GM12878 (cell line): Measurements from ENCODE around the gene PCSK5. TPM values are rescaled to one million over a fixed set of nuclear protein-coding genes. Genes with fewer than 3 reads are reported as not detected.

Source experiments
- ATAC-seq: fragments of 200-7000 bp; cut with Tn5 transposase; 3 replicates; pipeline ENCODE4 v1.9.1; 2020; ENCODE audit warnings: mild to moderate bottlenecking, moderate library complexity
- BruUV-seq: library from RNA; stranded (reverse); fragments of 400-500 nt; replicated peaks from 2 replicates; lab custom pipeline; 2021; lab: Mats Ljungman, UMichigan
- CTCF ChIA-PET: fragments of 300-600 bp; sonication (Branson Sonifier 250); formaldehyde crosslinking; extraction: SDS; loops from one replicate; lab custom pipeline; 2021; ENCODE audit warnings: inconsistent platforms; lab: Yijun Ruan, JAX
- POLR2A ChIA-PET: fragments of 350-600 bp; formaldehyde crosslinking; extraction: SDS; loops from one replicate; lab custom pipeline; 2021; ENCODE audit warnings: inconsistent platforms; lab: Charles Lee
- RAD21 ChIA-PET: fragments of 300-600 bp; sonication (Branson Sonifier 250); formaldehyde crosslinking; loops from one replicate; lab custom pipeline; 2023; ENCODE audit warnings: antibody characterized with exemption; ENCODE audit not compliant: unreplicated experiment; lab: Charles Lee
- SMC1A ChIA-PET: fragments of 300-600 bp; sonication (Branson Sonifier 250); formaldehyde crosslinking; loops from one replicate; lab custom pipeline; 2023; ENCODE audit not compliant: unreplicated experiment, uncharacterized antibody; lab: Charles Lee
- DNase-seq: peaks from one replicate; pipeline ENCODE4 v3.0.0-alpha.2; 2011; ENCODE audit warnings: low read depth, low spot score
- FAIRE-seq: peaks from 3 replicates; lab custom pipeline; 2011; peaks lifted over from hg19 to GRCh38; lab: Jason Lieb, UNC
- H2AFZ ChIP-seq: 2 replicates; pipeline ENCODE4 v1.6.0; 2011; ENCODE audit warnings: low read depth, low read length, control low read depth; ENCODE audit not compliant: control insufficient read depth
- H3K27ac ChIP-seq: 2 replicates; pipeline ENCODE4 v1.5.1; 2011; ENCODE audit warnings: control low read depth; ENCODE audit not compliant: control insufficient read depth, insufficient read depth
- H3K27me3 ChIP-seq, 2 experiments: replicated peaks in 1 of 2; 2 replicates each; pipeline versions ENCODE4 v1.6.0 to v1.6.1; 2011; ENCODE audit warnings: low read length in 1 of 2; ENCODE audit not compliant: control insufficient read depth in 2 of 2, insufficient read depth in 2 of 2
- H3K36me3 ChIP-seq, 2 experiments: 2 replicates each; pipeline ENCODE4 v1.5.1; 2011; ENCODE audit warnings: low read length in 1 of 2; ENCODE audit not compliant: control insufficient read depth in 2 of 2, insufficient read depth in 2 of 2
- H3K4me1 ChIP-seq: 2 replicates; pipeline ENCODE4 v1.6.1; 2011; ENCODE audit warnings: mild to moderate bottlenecking, low read length, moderate library complexity, mixed read lengths; ENCODE audit not compliant: control insufficient read depth, insufficient read depth
- H3K4me2 ChIP-seq: 2 replicates; pipeline ENCODE4 v1.6.0; 2011; ENCODE audit warnings: control low read depth; ENCODE audit not compliant: control insufficient read depth, insufficient read depth
- H3K4me3 ChIP-seq: fragments of 200-600 bp; sonication (generic); 2 replicates; pipeline ENCODE4 v1.5.1; 2016
- H3K79me2 ChIP-seq: 2 replicates; pipeline ENCODE4 v1.6.0; 2011; ENCODE audit warnings: low read length; ENCODE audit not compliant: control insufficient read depth, insufficient read depth
- H3K9ac ChIP-seq: 2 replicates; pipeline ENCODE4 v1.8.0; 2011; ENCODE audit warnings: low read length, control low read depth, mixed read lengths; ENCODE audit not compliant: control insufficient read depth, insufficient read depth
- H3K9me3 ChIP-seq: replicated peaks from 3 replicates; pipeline ENCODE4 v1.5.1; 2011; ENCODE audit warnings: mild to moderate bottlenecking, low read length; ENCODE audit not compliant: control insufficient read depth, insufficient read depth
- H4K20me1 ChIP-seq: 2 replicates; pipeline ENCODE4 v1.6.0; 2011; ENCODE audit not compliant: control insufficient read depth, insufficient read depth
- CEBPB ChIP-seq, 2 experiments: fragments of 150-350 bp in 1 of 2; IDR thresholded peaks; 2 replicates each; pipeline ENCODE4 v1.6.1; 2012 to 2014; ENCODE audit warnings: low read depth in 2 of 2, low read length in 2 of 2, borderline replicate concordance in 1 of 2, inconsistent platforms in 1 of 2
- DPF2 ChIP-seq: fragments of 450-650 bp; IDR thresholded peaks from 2 replicates; pipeline ENCODE4 v1.6.1; 2017; ENCODE audit warnings: mild to moderate bottlenecking
- EP300 ChIP-seq, 2 experiments: fragments of 150-350 bp in 1 of 2; IDR thresholded peaks; 2 replicates each; pipeline ENCODE4 v1.6.1; 2011 to 2012; ENCODE audit warnings: low read depth in 2 of 2, low read length in 2 of 2, borderline replicate concordance in 1 of 2, improper control_type of control experiment in 1 of 2, inconsistent platforms in 1 of 2; ENCODE audit not compliant: control insufficient read depth in 1 of 2
- EZH2 ChIP-seq: IDR thresholded peaks from 2 replicates; pipeline ENCODE4 v1.6.1; 2012; ENCODE audit warnings: low read depth, mild to moderate bottlenecking, control low read depth, inconsistent platforms, low read length, borderline replicate concordance; ENCODE audit not compliant: control insufficient read depth
- FOXM1 ChIP-seq: IDR thresholded peaks from 2 replicates; pipeline ENCODE4 v1.6.1; 2012; ENCODE audit warnings: low read depth, mild to moderate bottlenecking, inconsistent platforms, low read length, moderate library complexity
- GABPA ChIP-seq: IDR thresholded peaks from 2 replicates; pipeline ENCODE4 v1.6.1; 2014; ENCODE audit warnings: antibody characterized with exemption, low read depth, mild to moderate bottlenecking, inconsistent platforms
- IRF5 ChIP-seq: fragments of 450-650 bp; IDR thresholded peaks from 2 replicates; pipeline ENCODE4 v1.6.1; 2017; ENCODE audit warnings: borderline replicate concordance
- KAT2A ChIP-seq: conservative IDR thresholded peaks from 2 replicates; pipeline ENCODE4 v1.6.1; 2011; ENCODE audit warnings: low read depth, low read length; ENCODE audit not compliant: control insufficient read depth
- MTA2 ChIP-seq: fragments of 450-650 bp; IDR thresholded peaks from 2 replicates; pipeline ENCODE4 v1.6.1; 2016; ENCODE audit warnings: low read depth, mild to moderate bottlenecking, moderate library complexity
- PRDM15 ChIP-seq: fragments of 450-650 bp; formaldehyde crosslinking; IDR thresholded peaks from 2 replicates; pipeline ENCODE4 v1.4.0; 2020; ENCODE audit warnings: mild to moderate bottlenecking, moderate library complexity
- SKIL ChIP-seq: fragments of 450-650 bp; IDR thresholded peaks from 2 replicates; pipeline ENCODE4 v1.6.1; 2017; ENCODE audit warnings: mild to moderate bottlenecking, low read depth, inconsistent platforms; ENCODE audit not compliant: poor library complexity, severe bottlenecking
- SPI1 ChIP-seq: IDR thresholded peaks from 2 replicates; pipeline ENCODE4 v1.6.1; 2011; ENCODE audit warnings: low read depth, mild to moderate bottlenecking, low read length, moderate library complexity, borderline replicate concordance; ENCODE audit not compliant: insufficient read depth
- TAF1 ChIP-seq: IDR thresholded peaks from 2 replicates; pipeline ENCODE4 v1.6.1; 2011; ENCODE audit warnings: mild to moderate bottlenecking, low read depth, low read length, borderline replicate concordance
- USF2 ChIP-seq: IDR thresholded peaks from 2 replicates; pipeline ENCODE4 v1.6.1; 2011; ENCODE audit warnings: low read depth, low read length, improper control_type of control experiment, borderline replicate concordance
- ZNF274 ChIP-seq: IDR thresholded peaks from one replicate; pipeline ENCODE4 v1.8.0; 2011; ENCODE audit not compliant: insufficient read length, insufficient read depth
- WGBS: methylation state at CpG from one replicate; pipeline ENCODE4 v1.1.6; 2016; ENCODE audit warnings: low lambda C conversion rate; ENCODE audit not compliant: insufficient replicate concordance, insufficient coverage; ENCODE audit errors: missing lambda C conversion rate; 5-methylcytosine and 5-hydroxymethylcytosine counted together
- in situ Hi-C: fragments of 300-500 bp; cut with MboI; formaldehyde crosslinking; loops from 9 replicates; pipeline ENCODE4 v1.14.3; 2018; ENCODE audit warnings: mixed read lengths
- intact Hi-C: fragments of 100-400 bp; cut with micrococcal nuclease; formaldehyde crosslinking; loops from one replicate; pipeline ENCODE4 v1.14.2; 2022; ENCODE audit not compliant: unreplicated experiment
- polyA plus RNA-seq, 11 experiments: library from polyadenylated mRNA; depleted of rRNA in 4 of 11; unstranded in 6 of 11; stranded (reverse) in 5 of 11; fragments of >200 nt; fragmentation: Nextera tagmentation in 4 of 11; fragmentation: Illumina TruSeq in 1 of 11; extraction: Ambion mirVana in 4 of 11; extraction: Trizol in 1 of 11; gene quantifications; 1 replicate in 1 of 11; 2 replicates in 10 of 11; pipeline versions ENCODE4 v1.2.1 to v1.2.3, GENCODE V29; 2011 to 2016; ENCODE audit warnings: inconsistent platforms in 2 of 11, missing spikeins in 2 of 11, low read depth in 1 of 11
- total RNA-seq, 4 experiments: library from RNA; depleted of rRNA in 3 of 4; stranded (reverse); fragments of >200 nt in 3 of 4; fragmentation: Illumina TruSeq in 1 of 4; extraction: Trizol in 1 of 4; gene quantifications; 2 replicates each; pipeline versions ENCODE4 v1.2.1 to v1.2.3, GENCODE V29; 2013 to 2021

PCSK5 gene
- total and polyA plus RNA-seq, 10 of the 15 experiments (the other 5 are each of a cell fraction or from before 2014, with no cell fraction given), result 0.01 to 0.13 (median 0.04) TPM; not detected in 3

- no peak for TF ChIP-seq USF2
- no peak for TF ChIP-seq SKIL
Measured at GRCh38 chr9:75927356-75927755, 36.9 kb downstream of the PCSK5 start (continued).

GRCh38 chr9:75930190-75930589, 39.7 kb downstream of the PCSK5 start:
- RAD21 ChIA-PET, result no interaction called here
- H3K27me3 ChIP-seq, result no peaks in the 10 kb centered on the region
- no peaks in the 10 kb centered on the region for H4K20me1 ChIP-seq
- in situ Hi-C loops, result no loop called here
- SMC1A ChIA-PET, result interaction anchor here (0.7 kb wide), 1 partner anchor 632 kb away, joined by 3 read pairs; no protein-coding TSS in a partner anchor
- H3K4me1 ChIP-seq, result no peaks in the 10 kb centered on the region
- no peaks in the 10 kb centered on the region for H3K36me3 ChIP-seq
- no peaks in the 10 kb centered on the region for H3K9me3 ChIP-seq
- no peaks in the 10 kb centered on the region for H3K79me2 ChIP-seq
- H3K4me3 ChIP-seq, result no peak overlapping the region
- no TSS peak for BruUV-seq
- POLR2A ChIA-PET, result no interaction called here
- H2AFZ ChIP-seq, result no peak overlapping the region
- WGBS, result 49% methylated on average over 4 of the region's 4 CpGs
- DNase-seq, result no peak
- no peak for FAIRE-seq
- no peak overlapping the region for H3K4me2 ChIP-seq
- CTCF ChIA-PET, result no interaction called here
- no peak overlapping the region for H3K9ac ChIP-seq
- ATAC-seq, result no peak
- H3K27ac ChIP-seq, result no peak overlapping the region
- intact Hi-C loops, result no loop called here
- no peak for TF ChIP-seq KAT2A
- no peak for TF ChIP-seq TAF1
- no peak for TF ChIP-seq DPF2
- TF ChIP-seq CEBPB (IDR thresholded peaks at IDR 0.05; ENCODE audit: borderline replicate concordance in 1 of 2, low read depth in 2 of 2, low read length in 2 of 2), result no peak
- TF ChIP-seq GABPA, result no peak
- TF ChIP-seq IRF5, result no peak
- TF ChIP-seq SPI1, result no peak
- no peak for TF ChIP-seq EZH2
- TF ChIP-seq MTA2, result no peak
- TF ChIP-seq EP300 (IDR thresholded peaks at IDR 0.05; ENCODE audit: borderline replicate concordance in 1 of 2, control insufficient read depth in 1 of 2, low read depth in 2 of 2, low read length in 2 of 2), result no peak
- no peak for TF ChIP-seq FOXM1
- TF ChIP-seq PRDM15 (CRISPR knock-in tag), result no peak
- no peak for TF ChIP-seq ZNF274
